ENCODE results near the gene SPPL2A. TPM values are rescaled to one million over a fixed set of nuclear protein-coding genes. Genes with fewer than 3 reads are reported as not detected.

Gene SPPL2A
- polyA plus RNA-seq, 1 donor (not counting 4 experiments of a cell fraction or from before 2014, with no cell fraction given): 59.4 TPM

DNA sequence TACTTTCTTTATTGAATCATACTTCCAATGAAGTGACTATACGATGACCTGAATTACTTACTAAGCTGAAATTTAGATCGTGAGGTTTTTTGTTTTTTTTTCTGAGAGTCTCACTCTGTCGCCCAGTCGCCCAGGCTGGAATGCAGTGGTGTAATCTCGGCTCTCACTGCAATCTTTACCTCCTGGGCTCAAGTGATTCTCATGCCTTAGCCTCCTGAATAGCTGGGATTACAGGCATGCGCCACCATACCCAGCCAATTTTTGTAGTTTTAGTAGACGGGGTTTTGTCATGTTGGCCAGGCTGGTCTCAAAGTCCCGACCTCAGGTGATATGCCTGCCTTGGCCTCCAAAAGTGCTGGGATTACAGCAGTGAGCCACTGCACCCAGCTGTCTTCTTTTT is 28.7 kb downstream of the SPPL2A start:
- dilution Hi-C loops (cut with MboI; ENCODE audit: extremely low pct_ligation_motif_present, low sequenced_read_pairs): no loop called here
- no peaks in the 10 kb centered on the region for H4K20me1 ChIP-seq (ENCODE audit: control insufficient read depth, extremely low read depth, insufficient read depth, low read length)
- H3K9ac ChIP-seq (ENCODE audit: control insufficient read depth, extremely low read depth, insufficient read depth, low read length): no peak overlapping the region
- H3K9me1 ChIP-seq (ENCODE audit: control insufficient read depth, extremely low read depth, insufficient read depth, low read length): no peaks in the 10 kb centered on the region
- no peaks in the 10 kb centered on the region for H3K4me1 ChIP-seq (ENCODE audit: control insufficient read depth, extremely low read depth, insufficient read depth, low read length)
- no peaks in the 10 kb centered on the region for H3K79me2 ChIP-seq (ENCODE audit: control insufficient read depth, insufficient read depth, low read length)
- TF ChIP-seq, protein P1, sequence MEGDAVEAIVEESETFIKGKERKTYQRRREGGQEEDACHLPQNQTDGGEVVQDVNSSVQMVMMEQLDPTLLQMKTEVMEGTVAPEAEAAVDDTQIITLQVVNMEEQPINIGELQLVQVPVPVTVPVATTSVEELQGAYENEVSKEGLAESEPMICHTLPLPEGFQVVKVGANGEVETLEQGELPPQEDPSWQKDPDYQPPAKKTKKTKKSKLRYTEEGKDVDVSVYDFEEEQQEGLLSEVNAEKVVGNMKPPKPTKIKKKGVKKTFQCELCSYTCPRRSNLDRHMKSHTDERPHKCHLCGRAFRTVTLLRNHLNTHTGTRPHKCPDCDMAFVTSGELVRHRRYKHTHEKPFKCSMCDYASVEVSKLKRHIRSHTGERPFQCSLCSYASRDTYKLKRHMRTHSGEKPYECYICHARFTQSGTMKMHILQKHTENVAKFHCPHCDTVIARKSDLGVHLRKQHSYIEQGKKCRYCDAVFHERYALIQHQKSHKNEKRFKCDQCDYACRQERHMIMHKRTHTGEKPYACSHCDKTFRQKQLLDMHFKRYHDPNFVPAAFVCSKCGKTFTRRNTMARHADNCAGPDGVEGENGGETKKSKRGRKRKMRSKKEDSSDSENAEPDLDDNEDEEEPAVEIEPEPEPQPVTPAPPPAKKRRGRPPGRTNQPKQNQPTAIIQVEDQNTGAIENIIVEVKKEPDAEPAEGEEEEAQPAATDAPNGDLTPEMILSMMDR (optimal IDR thresholded peaks at IDR 0.05 in 1 of 3, IDR thresholded peaks at IDR 0.05 in 1 of 3, conservative IDR thresholded peaks at IDR 0.05 in 1 of 3; ENCODE audit: extremely low read depth in 1 of 3, insufficient read depth in 2 of 3, low read length in 3 of 3): no peak
- TF ChIP-seq EZH2 (IDR thresholded peaks at IDR 0.05; ENCODE audit: low read length): no peak
- H3K27ac ChIP-seq (ENCODE audit: control insufficient read depth, insufficient read depth, low read length): no peak overlapping the region
- no peaks in the 10 kb centered on the region for H3K27me3 ChIP-seq (ENCODE audit: control insufficient read depth, extremely low read depth, insufficient read depth, low read length)
- H2AFZ ChIP-seq (ENCODE audit: control insufficient read depth, low read length): no peak overlapping the region
- DNase-seq (ENCODE audit: low read depth, low spot score): no peak
- H3K4me3 ChIP-seq (ENCODE audit: control insufficient read depth in 2 of 3, extremely low read depth in 1 of 3, insufficient read depth in 2 of 3, low read depth in 1 of 3, low read length in 3 of 3): no peak overlapping the region
- FAIRE-seq: no peak
- H3K36me3 ChIP-seq (ENCODE audit: control insufficient read depth in 2 of 2, extremely low read depth in 1 of 2, insufficient read depth in 2 of 2, low read length in 2 of 2): peaks cover 3 to 4% of the 10 kb centered on the region in 2 experiments
- no peak overlapping the region for H3K4me2 ChIP-seq (ENCODE audit: control insufficient read depth, extremely low read depth, insufficient read depth, low read depth, low read length)
- H3K9me3 ChIP-seq (ENCODE audit: control insufficient read depth, low read depth, low read length): no peaks in the 10 kb centered on the region

- no peak overlapping the region for H3K4me3 ChIP-seq (ENCODE audit: control insufficient read depth in 2 of 3, extremely low read depth in 1 of 3, insufficient read depth in 2 of 3, low read depth in 1 of 3, low read length in 3 of 3)
- no peak overlapping the region for H3K9ac ChIP-seq (ENCODE audit: control insufficient read depth, extremely low read depth, insufficient read depth, low read length)
- H3K27ac ChIP-seq (ENCODE audit: control insufficient read depth, insufficient read depth, low read length): no peak overlapping the region
- dilution Hi-C loops (cut with MboI; ENCODE audit: extremely low pct_ligation_motif_present, low sequenced_read_pairs): no loop called here
- H3K36me3 ChIP-seq (ENCODE audit: control insufficient read depth in 2 of 2, extremely low read depth in 1 of 2, insufficient read depth in 2 of 2, low read length in 2 of 2): peaks cover 3 to 6% of the 10 kb centered on the region in 2 experiments
- H3K79me2 ChIP-seq (ENCODE audit: control insufficient read depth, insufficient read depth, low read length): no peaks in the 10 kb centered on the region
- FAIRE-seq (no peak), DNase-seq (ENCODE audit: low read depth, low spot score) (no peak)
- H3K4me1 ChIP-seq (ENCODE audit: control insufficient read depth, extremely low read depth, insufficient read depth, low read length): no peaks in the 10 kb centered on the region
- no peaks in the 10 kb centered on the region for H3K27me3 ChIP-seq (ENCODE audit: control insufficient read depth, extremely low read depth, insufficient read depth, low read length)
- H3K4me2 ChIP-seq (ENCODE audit: control insufficient read depth, extremely low read depth, insufficient read depth, low read depth, low read length): no peak overlapping the region
- no peak for TF ChIP-seq EZH2 (IDR thresholded peaks at IDR 0.05; ENCODE audit: low read length)
- TF ChIP-seq, protein P1 (optimal IDR thresholded peaks at IDR 0.05 in 1 of 3, IDR thresholded peaks at IDR 0.05 in 1 of 3, conservative IDR thresholded peaks at IDR 0.05 in 1 of 3; ENCODE audit: extremely low read depth in 1 of 3, insufficient read depth in 2 of 3, low read length in 3 of 3): no peak
- no peaks in the 10 kb centered on the region for H3K9me3 ChIP-seq (ENCODE audit: control insufficient read depth, low read depth, low read length)
- H4K20me1 ChIP-seq (ENCODE audit: control insufficient read depth, extremely low read depth, insufficient read depth, low read length): no peaks in the 10 kb centered on the region
- no peaks in the 10 kb centered on the region for H3K9me1 ChIP-seq (ENCODE audit: control insufficient read depth, extremely low read depth, insufficient read depth, low read length)
- H2AFZ ChIP-seq (ENCODE audit: control insufficient read depth, low read length): no peak overlapping the region
These were observed 30.4 kb downstream of the SPPL2A start for GRCh38 chr15:50735156-50735555.

Measured in keratinocyte (primary cell).